ENCODE measurements around the gene MICOS13. TPM values are rescaled to one million over a fixed set of nuclear protein-coding genes. Genes with fewer than 3 reads are reported as not detected.

Gene MICOS13
- total and polyA plus RNA-seq, 2 donors (not counting 3 experiments of a cell fraction or from before 2014, with no cell fraction given) = 55.3 to 86.1 TPM

- ChIA-PET CTCF (interaction anchor here (1.1 kb wide), 1 partner anchor 10 kb away, joined by 4 read pairs; no protein-coding TSS in a partner anchor), POLR2A (no interaction called here)
- Histone ChIP-seq H2AFZ (ENCODE audit: low read depth, low read length) (no peak overlapping the region), H3K36me3 (ENCODE audit: control insufficient read depth in 2 of 2, extremely low read depth in 1 of 2, insufficient read depth in 2 of 2, low read length in 2 of 2) (peaks cover 0 to 5% of the 10 kb centered on the region in 2 experiments), H3K9me3 (replicated peaks; ENCODE audit: control insufficient read depth, insufficient read depth, low read length) (no peaks in the 10 kb centered on the region), H3K4me1 (ENCODE audit: control insufficient read depth, extremely low read depth, insufficient read depth, low read length) (peaks cover 10% of the 10 kb centered on the region), H3K9me1 (replicated peaks; ENCODE audit: control insufficient read depth, extremely low read depth, insufficient read depth, low read length) (no peaks in the 10 kb centered on the region), H3K4me2 (ENCODE audit: insufficient read depth, low read length) (no peak overlapping the region), H3K79me2 (ENCODE audit: control insufficient read depth, insufficient read depth, low read length) (peaks cover 9% of the 10 kb centered on the region), H3K27me3 (ENCODE audit: control insufficient read depth in 2 of 2, insufficient read depth in 2 of 2, low read length in 2 of 2) (no peaks in the 10 kb centered on the region), H3K27ac (ENCODE audit: insufficient read depth, low read depth, low read length) (no peak overlapping the region), H4K20me1 (replicated peaks; ENCODE audit: control insufficient read depth, extremely low read depth, insufficient read depth, low read length) (no peaks in the 10 kb centered on the region), H3K9ac (replicated peaks; ENCODE audit: extremely low read depth, insufficient read depth, low read length) (no peak overlapping the region), H3K4me3 (replicated peaks in 1 of 3; ENCODE audit: insufficient read depth in 1 of 3, low read depth in 1 of 3, low read length in 3 of 3) (no peak overlapping the region)
- dilution Hi-C loops (cut with MboI; ENCODE audit: extremely low pct_ligation_motif_present, low sequenced_read_pairs) = no loop called here
- DNase-seq (ENCODE audit: low read depth, low spot score) = no peak
- no TSS peak for BruUV-seq (replicated peaks)
- intact Hi-C loops (cut with micrococcal nuclease) = no loop called here
- FAIRE-seq = no peak
- TF ChIP-seq FOS (IDR thresholded peaks at IDR 0.05; ENCODE audit: borderline replicate concordance, insufficient read depth, low read length) (no peak), JUN (IDR thresholded peaks at IDR 0.05; ENCODE audit: borderline replicate concordance, insufficient read depth, insufficient read length, low read depth) (no peak), MYC (IDR thresholded peaks at IDR 0.05; ENCODE audit: low read depth, low read length) (no peak), GATA2 (IDR thresholded peaks at IDR 0.05; ENCODE audit: insufficient read depth, insufficient read length, low read depth, low read length) (no peak), EZH2 (IDR thresholded peaks at IDR 0.05; ENCODE audit: borderline replicate concordance, low read depth, low read length, severe bottlenecking) (no peak), POLR2AphosphoS5 (IDR thresholded peaks at IDR 0.05; ENCODE audit: insufficient read depth, low read depth, low read length) (no peak)
Observed at GRCh38 chr19:5677136-5677535, 3.2 kb downstream of the MICOS13 start.

- no peaks in the 10 kb centered on the region for H4K20me1 ChIP-seq (replicated peaks; ENCODE audit: control insufficient read depth, extremely low read depth, insufficient read depth, low read length)
- FAIRE-seq = no peak
- no peak for TF ChIP-seq MAX (IDR thresholded peaks at IDR 0.05; ENCODE audit: insufficient read depth, insufficient read length)
- TF ChIP-seq POLR2AphosphoS5 (IDR thresholded peaks at IDR 0.05; ENCODE audit: insufficient read depth, low read depth, low read length) = no peak
- H3K4me1 ChIP-seq (ENCODE audit: control insufficient read depth, extremely low read depth, insufficient read depth, low read length) = peaks cover 10% of the 10 kb centered on the region
- DNase-seq (ENCODE audit: low read depth, low spot score) = no peak
- no peaks in the 10 kb centered on the region for H3K27me3 ChIP-seq (ENCODE audit: control insufficient read depth in 2 of 2, insufficient read depth in 2 of 2, low read length in 2 of 2)
- H2AFZ ChIP-seq (ENCODE audit: low read depth, low read length) = no peak overlapping the region
- peaks cover 0 to 5% of the 10 kb centered on the region in 2 experiments for H3K36me3 ChIP-seq (ENCODE audit: control insufficient read depth in 2 of 2, extremely low read depth in 1 of 2, insufficient read depth in 2 of 2, low read length in 2 of 2)
- no peak overlapping the region for H3K9ac ChIP-seq (replicated peaks; ENCODE audit: extremely low read depth, insufficient read depth, low read length)
- no peak overlapping the region for H3K4me2 ChIP-seq (ENCODE audit: insufficient read depth, low read length)
- H3K9me3 ChIP-seq (replicated peaks; ENCODE audit: control insufficient read depth, insufficient read depth, low read length) = no peaks in the 10 kb centered on the region
- no peak overlapping the region for H3K27ac ChIP-seq (ENCODE audit: insufficient read depth, low read depth, low read length)
- intact Hi-C loops (cut with micrococcal nuclease) (no loop called here), dilution Hi-C loops (cut with MboI; ENCODE audit: extremely low pct_ligation_motif_present, low sequenced_read_pairs) (no loop called here)
- no peak overlapping the region for H3K4me3 ChIP-seq (replicated peaks in 1 of 3; ENCODE audit: insufficient read depth in 1 of 3, low read depth in 1 of 3, low read length in 3 of 3)
- CTCF ChIA-PET = interaction anchor here (1.1 kb wide), 1 partner anchor 10 kb away, joined by 4 read pairs; no protein-coding TSS in a partner anchor
- peaks cover 9% of the 10 kb centered on the region for H3K79me2 ChIP-seq (ENCODE audit: control insufficient read depth, insufficient read depth, low read length)
- BruUV-seq (replicated peaks) = no TSS peak
- POLR2A ChIA-PET = no interaction called here
- no peaks in the 10 kb centered on the region for H3K9me1 ChIP-seq (replicated peaks; ENCODE audit: control insufficient read depth, extremely low read depth, insufficient read depth, low read length)
Observed at GRCh38 chr19:5676772-5677105, 3.6 kb downstream of the MICOS13 start.
